Smooth muscle cell (in vitro differentiated cells): ENCODE measurements around the gene KDM5D. TPM values are rescaled to one million over a fixed set of nuclear protein-coding genes. Genes with fewer than 3 reads are reported as not detected.

ENCODE experiments used
- DNase-seq: peaks from one replicate; lab custom pipeline; 2025; ENCODE audit not compliant: unreplicated experiment; lab: John Stamatoyannopoulos, UW
- H2AFZ ChIP-seq: fragments of 200-600 bp; sonication (generic); 2 replicates; pipeline ENCODE4 v1.6.0; 2016; ENCODE audit warnings: antibody characterized with exemption, low read depth, mild to moderate bottlenecking
- H3F3A ChIP-seq: fragments of 200-600 bp; sonication (generic); 2 replicates; pipeline ENCODE4 v1.6.0; 2017; ENCODE audit warnings: antibody characterized with exemption, low read depth
- H3K27ac ChIP-seq: fragments of 200-600 bp; sonication (generic); 2 replicates; pipeline ENCODE4 v1.5.1; 2016; ENCODE audit warnings: low read depth, mild to moderate bottlenecking
- H3K27me3 ChIP-seq: fragments of 200-600 bp; sonication (generic); 2 replicates; pipeline ENCODE4 v1.6.1; 2016; ENCODE audit warnings: low read depth, mild to moderate bottlenecking
- H3K36me3 ChIP-seq: fragments of 200-600 bp; sonication (generic); 2 replicates; pipeline ENCODE4 v1.5.1; 2016; ENCODE audit warnings: low read depth
- H3K4me1 ChIP-seq: fragments of 200-600 bp; sonication (generic); 2 replicates; pipeline ENCODE4 v1.5.1; 2016; ENCODE audit warnings: low read depth
- H3K4me2 ChIP-seq: fragments of 200-600 bp; sonication (generic); 2 replicates; pipeline ENCODE4 v1.6.0; 2016; ENCODE audit warnings: mild to moderate bottlenecking
- H3K4me3 ChIP-seq: fragments of 200-600 bp; sonication (generic); 2 replicates; pipeline ENCODE4 v1.5.1; 2016; ENCODE audit warnings: mild to moderate bottlenecking
- H3K79me2 ChIP-seq: fragments of 200-600 bp; sonication (generic); 2 replicates; pipeline ENCODE4 v1.6.0; 2016; ENCODE audit warnings: low read depth, mild to moderate bottlenecking
- H3K9ac ChIP-seq: fragments of 200-600 bp; sonication (generic); 2 replicates; pipeline ENCODE4 v1.6.0; 2016; ENCODE audit warnings: low read depth
- H3K9me3 ChIP-seq: fragments of 200-600 bp; sonication (generic); replicated peaks from 2 replicates; pipeline ENCODE4 v1.5.1; 2016; ENCODE audit warnings: low read depth
- H4K20me1 ChIP-seq: fragments of 200-600 bp; sonication (generic); 2 replicates; pipeline ENCODE4 v1.6.0; 2016; ENCODE audit warnings: low read depth
- CTCF ChIP-seq: fragments of 200-600 bp; sonication (generic); IDR thresholded peaks from 2 replicates; pipeline ENCODE4 v1.5.1; 2017; ENCODE audit warnings: borderline replicate concordance, mild to moderate bottlenecking, antibody characterized with exemption; ENCODE audit not compliant: insufficient read depth, poor library complexity, severe bottlenecking
- WGBS: methylation state at CpG from one replicate; pipeline ENCODE4 v1.1.7; 2016; ENCODE audit warnings: low lambda C conversion rate; 5-methylcytosine and 5-hydroxymethylcytosine counted together
- polyA plus RNA-seq: library from polyadenylated mRNA; unstranded; fragments of >200 nt; fragmentation: Nextera tagmentation; extraction: Ambion mirVana; gene quantifications from 2 replicates; pipeline ENCODE4 v1.2.1, GENCODE V29; 2016
- total RNA-seq: library from RNA; depleted of rRNA; stranded (reverse); fragments of >200 nt; gene quantifications from 2 replicates; pipeline ENCODE4 v1.2.3, GENCODE V29; 2014

KDM5D gene
- total and polyA plus RNA-seq, 2 experiments from 2014 or later: not detected

DNA sequence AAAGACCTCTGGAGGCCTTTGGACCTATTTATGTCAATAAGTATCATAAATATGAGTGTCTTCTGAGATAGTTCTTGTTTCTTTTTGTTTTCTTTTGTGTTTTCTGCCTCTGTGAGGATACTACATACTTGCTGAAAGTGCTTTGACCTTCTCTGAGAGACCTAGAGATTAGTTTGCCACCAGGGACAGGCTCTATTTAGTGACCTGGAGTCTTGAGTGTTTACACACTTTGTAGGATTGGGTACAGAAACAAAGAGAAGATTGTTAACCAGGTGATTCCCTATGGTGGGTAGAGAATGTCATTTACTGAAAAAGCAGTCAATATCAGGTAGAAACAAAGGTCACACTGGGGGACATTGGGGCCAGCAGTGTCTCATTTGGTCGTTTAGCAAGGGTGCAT lies 63.7 kb downstream of the KDM5D start:
- Histone ChIP-seq H3K4me3 (no peak overlapping the region), H3K9ac (no peak overlapping the region), H3K36me3 (no peaks in the 10 kb centered on the region), H3K9me3 (no peaks in the 10 kb centered on the region), H3K4me2 (no peak overlapping the region), H3K79me2 (no peaks in the 10 kb centered on the region), H3K27ac (no peak overlapping the region), H3K27me3 (no peaks in the 10 kb centered on the region), H3K4me1 (no peaks in the 10 kb centered on the region), H2AFZ (no peak overlapping the region), H3F3A (no peaks in the 10 kb centered on the region), H4K20me1 (no peaks in the 10 kb centered on the region)
- no peak for TF ChIP-seq CTCF
- no peak for DNase-seq
- WGBS: no CpG with 5 or more reads among the region's 1 CpG
